DOHH2 (cell line): ENCODE results near the gene CRX.

Source experiments
- EZH2phosphoT487 ChIP-seq: fragments of 200-600 bp; sonication (generic); IDR thresholded peaks from 2 replicates; pipeline ENCODE4 v1.6.1; 2017; ENCODE audit warnings: borderline replicate concordance, mild to moderate bottlenecking, antibody characterized with exemption, low read length, moderate library complexity, mixed read lengths
- TF ChIP-seq, protein P1 (sequence below): fragments of 200-600 bp; sonication (generic); IDR thresholded peaks from one replicate; pipeline ENCODE4 v1.5.1; 2014; ENCODE audit warnings: antibody characterized with exemption, mild to moderate bottlenecking, low read depth, low read length; ENCODE audit not compliant: poor library complexity, severe bottlenecking

GRCh38 chr19:47798904-47799266, 22.9 kb upstream of the CRX start:
- TF ChIP-seq, protein P1, sequence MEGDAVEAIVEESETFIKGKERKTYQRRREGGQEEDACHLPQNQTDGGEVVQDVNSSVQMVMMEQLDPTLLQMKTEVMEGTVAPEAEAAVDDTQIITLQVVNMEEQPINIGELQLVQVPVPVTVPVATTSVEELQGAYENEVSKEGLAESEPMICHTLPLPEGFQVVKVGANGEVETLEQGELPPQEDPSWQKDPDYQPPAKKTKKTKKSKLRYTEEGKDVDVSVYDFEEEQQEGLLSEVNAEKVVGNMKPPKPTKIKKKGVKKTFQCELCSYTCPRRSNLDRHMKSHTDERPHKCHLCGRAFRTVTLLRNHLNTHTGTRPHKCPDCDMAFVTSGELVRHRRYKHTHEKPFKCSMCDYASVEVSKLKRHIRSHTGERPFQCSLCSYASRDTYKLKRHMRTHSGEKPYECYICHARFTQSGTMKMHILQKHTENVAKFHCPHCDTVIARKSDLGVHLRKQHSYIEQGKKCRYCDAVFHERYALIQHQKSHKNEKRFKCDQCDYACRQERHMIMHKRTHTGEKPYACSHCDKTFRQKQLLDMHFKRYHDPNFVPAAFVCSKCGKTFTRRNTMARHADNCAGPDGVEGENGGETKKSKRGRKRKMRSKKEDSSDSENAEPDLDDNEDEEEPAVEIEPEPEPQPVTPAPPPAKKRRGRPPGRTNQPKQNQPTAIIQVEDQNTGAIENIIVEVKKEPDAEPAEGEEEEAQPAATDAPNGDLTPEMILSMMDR, result no peak
- TF ChIP-seq EZH2phosphoT487, result no peak
